GM21515 (cell line): Measurements from ENCODE around the gene PNKD.

ENCODE experiments used
- ATAC-seq: cut with Tn5 transposase; IDR thresholded peaks from one replicate; pipeline ENCODE4 v1.9.1; 2021; ENCODE audit not compliant: unreplicated experiment

PNKD gene

GRCh38 chr2:218368621-218369153, 98.4 kb downstream of the PNKD start:
- ATAC-seq, result no peak

GRCh38 chr2:218369330-218369729, 99.0 kb downstream of the PNKD start:
- ATAC-seq, result no peak

GRCh38 chr2:218370410-218371063, 100.2 kb downstream of the PNKD start:
- no peak for ATAC-seq

- ATAC-seq, result no peak
These were observed 101.6 kb downstream of the PNKD start for GRCh38 chr2:218371983-218372350.

GRCh38 chr2:218374795-218375194, 104.5 kb downstream of the PNKD start:
- ATAC-seq, result no peak

- no peak for ATAC-seq
These were observed 104.9 kb downstream of the PNKD start for GRCh38 chr2:218375212-218375611.

GRCh38 chr2:218378053-218378452, 107.7 kb downstream of the PNKD start:
- ATAC-seq, result no peak

GRCh38 chr2:218381916-218382366, 111.6 kb downstream of the PNKD start, which contains the start of gene SLC11A1:
TSS of gene SLC11A1 (plus strand) at chr2:218382273. CDS start at chr2:218382369, 96 bp downstream.
- ATAC-seq, result no peak

- no peak for ATAC-seq
These were observed 112.5 kb downstream of the PNKD start for GRCh38 chr2:218382785-218383184.

GRCh38 chr2:218383892-218384519, 113.7 kb downstream of the PNKD start:
- no peak for ATAC-seq

GRCh38 chr2:218384975-218385374, 114.7 kb downstream of the PNKD start:
- ATAC-seq, result no peak

GRCh38 chr2:218386505-218387368, 116.4 kb downstream of the PNKD start:
- ATAC-seq, result no peak

- ATAC-seq, result no peak
These were observed 117.3 kb downstream of the PNKD start for GRCh38 chr2:218387369-218388194.

- ATAC-seq, result no peak
These were observed 119.2 kb downstream of the PNKD start for GRCh38 chr2:218389333-218390150.

- no peak for ATAC-seq
These were observed 120.9 kb downstream of the PNKD start for GRCh38 chr2:218391202-218391601.

GRCh38 chr2:218392459-218392858, 122.1 kb downstream of the PNKD start:
- no peak for ATAC-seq

GRCh38 chr2:218392891-218393462, 122.7 kb downstream of the PNKD start:
- ATAC-seq, result no peak

GRCh38 chr2:218393750-218394290, 123.5 kb downstream of the PNKD start:
- no peak for ATAC-seq
